AG09309 (cell line): ENCODE data around the gene APLF.
"Not testable (repeated sequence)": the region's sequence is repeated elsewhere in the genome, so short reads cannot be mapped to it uniquely, and the experiment has no call there.

Experiments
- DNase-seq: peaks from one replicate; pipeline ENCODE4 v3.0.0-alpha.2; 2010; ENCODE audit warnings: low read depth
- H3K4me3 ChIP-seq: 2 replicates; pipeline ENCODE4 v1.5.1; 2011; ENCODE audit warnings: mild to moderate bottlenecking, low read depth, low read length, moderate library complexity; ENCODE audit not compliant: control insufficient read depth
- TF ChIP-seq, protein P1 (sequence below): IDR thresholded peaks from 2 replicates; pipeline ENCODE4 v1.5.1; 2011; ENCODE audit warnings: mild to moderate bottlenecking, low read depth, low read length, inconsistent platforms; ENCODE audit not compliant: insufficient read depth, control insufficient read depth; ENCODE audit errors: missing control alignments

APLF gene

DNA sequence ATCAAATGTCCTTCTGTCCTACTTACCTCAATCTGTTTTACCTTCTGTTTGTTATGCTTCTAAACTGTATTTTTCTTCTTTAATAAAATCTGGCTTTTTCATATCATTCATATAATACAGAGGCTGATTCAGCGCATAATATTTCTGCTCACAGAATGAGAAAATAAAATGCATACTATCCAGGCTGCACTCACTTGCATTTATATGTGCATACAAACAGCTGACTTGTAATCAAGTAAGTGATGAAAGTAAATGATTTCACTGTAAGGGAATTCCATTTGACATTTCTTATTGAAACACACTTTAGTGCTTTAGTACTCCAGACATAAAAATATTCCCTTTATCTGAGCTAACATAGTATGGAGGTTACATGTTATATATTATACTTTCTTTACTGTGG lies 100.7 kb downstream of the APLF start:
- TF ChIP-seq, protein P1, sequence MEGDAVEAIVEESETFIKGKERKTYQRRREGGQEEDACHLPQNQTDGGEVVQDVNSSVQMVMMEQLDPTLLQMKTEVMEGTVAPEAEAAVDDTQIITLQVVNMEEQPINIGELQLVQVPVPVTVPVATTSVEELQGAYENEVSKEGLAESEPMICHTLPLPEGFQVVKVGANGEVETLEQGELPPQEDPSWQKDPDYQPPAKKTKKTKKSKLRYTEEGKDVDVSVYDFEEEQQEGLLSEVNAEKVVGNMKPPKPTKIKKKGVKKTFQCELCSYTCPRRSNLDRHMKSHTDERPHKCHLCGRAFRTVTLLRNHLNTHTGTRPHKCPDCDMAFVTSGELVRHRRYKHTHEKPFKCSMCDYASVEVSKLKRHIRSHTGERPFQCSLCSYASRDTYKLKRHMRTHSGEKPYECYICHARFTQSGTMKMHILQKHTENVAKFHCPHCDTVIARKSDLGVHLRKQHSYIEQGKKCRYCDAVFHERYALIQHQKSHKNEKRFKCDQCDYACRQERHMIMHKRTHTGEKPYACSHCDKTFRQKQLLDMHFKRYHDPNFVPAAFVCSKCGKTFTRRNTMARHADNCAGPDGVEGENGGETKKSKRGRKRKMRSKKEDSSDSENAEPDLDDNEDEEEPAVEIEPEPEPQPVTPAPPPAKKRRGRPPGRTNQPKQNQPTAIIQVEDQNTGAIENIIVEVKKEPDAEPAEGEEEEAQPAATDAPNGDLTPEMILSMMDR = no peak
- no peak for DNase-seq
- H3K4me3 ChIP-seq = no peak overlapping the region

DNA sequence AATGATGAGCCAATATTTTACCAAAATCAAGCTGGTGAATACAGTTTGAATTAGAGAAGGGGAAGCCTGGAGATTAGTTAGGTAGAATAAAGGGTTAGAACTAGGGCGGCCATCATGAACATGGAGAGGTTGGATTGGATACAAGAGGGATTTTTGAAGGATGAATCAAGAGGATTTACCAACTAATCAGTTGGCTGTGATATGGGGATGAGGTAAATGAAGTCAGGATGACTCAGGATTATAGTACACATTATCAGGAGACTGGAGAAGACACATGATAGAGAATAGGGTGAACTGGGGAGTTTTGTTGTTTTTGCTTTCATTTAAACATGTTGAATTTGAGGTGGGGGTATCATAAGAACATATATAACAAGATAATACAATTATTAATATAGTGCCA lies 102.2 kb downstream of the APLF start:
- no peak overlapping the region for H3K4me3 ChIP-seq
- TF ChIP-seq, protein P1 = no peak
- DNase-seq = no peak

DNA sequence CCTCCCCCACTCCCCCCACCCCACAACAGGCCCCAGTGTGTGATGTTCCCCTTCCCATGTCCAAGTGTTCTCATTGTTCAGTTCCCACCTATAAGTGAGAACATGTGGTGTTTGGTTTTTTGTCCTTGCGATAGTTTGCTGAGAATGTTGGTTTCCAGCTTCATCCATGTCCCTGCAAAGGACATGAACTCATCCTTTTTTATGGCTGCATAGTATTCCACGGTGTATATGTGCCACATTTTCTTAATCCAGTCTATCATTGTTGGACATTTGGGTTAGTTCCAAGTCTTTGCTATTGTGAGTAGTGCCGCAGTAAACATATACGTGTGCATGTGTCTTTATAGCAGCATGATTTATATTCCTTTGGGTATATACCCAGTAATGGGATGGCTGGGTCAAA lies 103.0 kb downstream of the APLF start:
- H3K4me3 ChIP-seq, DNase-seq: not testable (repeated sequence)

DNA sequence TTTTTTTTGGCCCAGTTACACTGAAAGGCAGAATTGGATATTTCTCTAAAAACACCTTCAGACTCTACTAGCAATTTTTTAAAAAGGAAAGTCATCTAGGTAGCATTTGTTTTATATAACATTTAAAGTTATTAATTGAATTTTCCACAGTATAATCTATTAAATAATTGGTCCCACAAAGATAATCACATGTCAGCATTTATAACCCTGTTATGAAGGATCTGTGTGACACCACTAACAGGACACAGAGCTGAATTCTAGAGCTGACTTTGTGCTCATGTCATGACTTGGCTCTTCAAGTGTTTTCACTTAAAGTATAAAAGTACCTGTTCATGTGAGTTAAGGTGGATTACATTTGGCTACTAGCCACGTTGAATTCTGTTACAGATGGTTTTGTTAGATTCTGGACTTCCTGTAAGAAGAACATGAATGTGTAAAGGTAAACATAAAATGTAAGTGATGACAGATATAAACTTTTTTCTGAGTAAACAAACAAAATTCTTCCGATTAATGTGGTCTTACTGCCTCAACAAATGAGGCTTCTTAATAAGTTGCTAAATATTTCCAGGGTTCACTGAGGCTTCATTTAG lies 106.9 kb downstream of the APLF start:
- no peak overlapping the region for H3K4me3 ChIP-seq
- TF ChIP-seq, protein P1 = no peak
- DNase-seq = no peak

DNA sequence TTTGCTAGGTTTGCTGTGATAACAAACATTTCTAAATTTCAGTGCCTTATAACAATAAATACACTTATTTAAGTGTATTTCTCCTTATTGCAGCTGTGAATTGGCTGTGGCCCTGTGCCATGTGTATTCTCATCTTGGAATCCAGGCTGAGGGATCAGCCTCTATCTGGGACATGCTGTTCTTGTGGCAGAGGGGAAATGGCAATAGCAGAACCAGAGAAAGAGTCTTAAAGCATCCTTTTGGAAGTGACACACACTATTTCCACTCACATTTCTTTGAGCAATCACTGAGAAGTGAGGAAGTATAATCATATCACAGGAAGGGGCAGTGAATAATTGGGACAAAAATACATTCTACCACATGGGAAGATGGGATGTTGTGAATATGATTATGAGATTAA lies 109.8 kb downstream of the APLF start:
- DNase-seq = no peak
- H3K4me3 ChIP-seq = no peak overlapping the region
- TF ChIP-seq, protein P1 = no peak

DNA sequence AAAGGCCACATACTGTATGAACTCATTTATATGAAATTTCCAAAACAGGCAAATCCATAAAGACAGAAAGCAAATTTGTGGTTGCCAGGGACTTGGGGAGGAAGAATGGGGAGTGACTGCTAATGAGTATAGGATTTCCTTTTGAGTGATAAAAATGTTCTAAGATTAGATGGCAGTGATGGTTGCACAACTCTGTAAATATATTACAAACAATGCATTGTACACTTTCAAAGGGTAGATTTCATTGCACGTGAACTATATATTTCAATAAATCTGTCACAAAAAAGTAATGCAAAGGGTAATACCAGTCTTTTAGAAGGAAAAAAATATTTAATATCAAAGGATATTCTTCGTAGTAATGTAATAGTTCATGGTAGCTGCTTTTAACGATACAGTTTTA lies 112.3 kb downstream of the APLF start:
- no peak for DNase-seq
- TF ChIP-seq, protein P1 = no peak
- H3K4me3 ChIP-seq = no peak overlapping the region

DNA sequence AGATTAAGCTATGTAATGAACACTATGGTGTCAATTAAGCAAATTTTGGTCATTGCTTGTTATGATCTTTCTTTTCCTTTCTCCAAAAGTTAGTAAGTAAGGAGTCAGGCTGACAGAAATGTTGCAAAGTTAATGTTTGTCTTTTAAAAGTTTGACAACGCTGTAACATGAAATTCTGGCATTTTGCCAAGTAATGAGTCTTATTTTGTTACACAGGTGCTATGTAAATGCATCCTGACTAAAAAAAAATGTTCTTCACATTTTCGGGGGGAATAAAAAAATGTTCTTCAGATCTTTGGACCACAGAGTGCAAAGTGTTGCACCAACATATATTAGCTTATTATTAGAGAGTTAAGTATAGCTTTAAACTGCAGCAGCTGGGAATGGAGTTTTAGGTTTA lies 121.2 kb downstream of the APLF start:
- DNase-seq = no peak
- TF ChIP-seq, protein P1 = no peak
- no peak overlapping the region for H3K4me3 ChIP-seq
